ENCODE measurements around the gene LAMC2. TPM values are rescaled to one million over a fixed set of nuclear protein-coding genes. Genes with fewer than 3 reads are reported as not detected.

The LAMC2 gene
- polyA plus RNA-seq, 1 donor (not counting 4 experiments of a cell fraction or from before 2014, with no cell fraction given) = 1,627 TPM

- Histone ChIP-seq H3K4me3 (ENCODE audit: control insufficient read depth in 2 of 3, extremely low read depth in 1 of 3, insufficient read depth in 2 of 3, low read depth in 1 of 3, low read length in 3 of 3) (no peak overlapping the region), H3K79me2 (ENCODE audit: control insufficient read depth, insufficient read depth, low read length) (no peaks in the 10 kb centered on the region), H3K27ac (ENCODE audit: control insufficient read depth, insufficient read depth, low read length) (no peak overlapping the region), H4K20me1 (ENCODE audit: control insufficient read depth, extremely low read depth, insufficient read depth, low read length) (peaks cover 3% of the 10 kb centered on the region), H3K9me1 (ENCODE audit: control insufficient read depth, extremely low read depth, insufficient read depth, low read length) (no peaks in the 10 kb centered on the region), H3K4me1 (ENCODE audit: control insufficient read depth, extremely low read depth, insufficient read depth, low read length) (no peaks in the 10 kb centered on the region), H3K36me3 (ENCODE audit: control insufficient read depth in 2 of 2, extremely low read depth in 1 of 2, insufficient read depth in 2 of 2, low read length in 2 of 2) (peaks cover 31 to 42% of the 10 kb centered on the region in 2 experiments), H3K4me2 (ENCODE audit: control insufficient read depth, extremely low read depth, insufficient read depth, low read depth, low read length) (no peak overlapping the region), H3K27me3 (ENCODE audit: control insufficient read depth, extremely low read depth, insufficient read depth, low read length) (no peaks in the 10 kb centered on the region), H3K9me3 (ENCODE audit: control insufficient read depth, low read depth, low read length) (no peaks in the 10 kb centered on the region), H2AFZ (ENCODE audit: control insufficient read depth, low read length) (no peak overlapping the region), H3K9ac (ENCODE audit: control insufficient read depth, extremely low read depth, insufficient read depth, low read length) (no peak overlapping the region)
- DNase-seq (ENCODE audit: low read depth, low spot score) (no peak), FAIRE-seq (no peak)
- TF ChIP-seq CTCF (optimal IDR thresholded peaks at IDR 0.05 in 1 of 3, IDR thresholded peaks at IDR 0.05 in 1 of 3, conservative IDR thresholded peaks at IDR 0.05 in 1 of 3; ENCODE audit: extremely low read depth in 1 of 3, insufficient read depth in 2 of 3, low read length in 3 of 3) (no peak), EZH2 (IDR thresholded peaks at IDR 0.05; ENCODE audit: low read length) (no peak)
- dilution Hi-C loops (cut with MboI; ENCODE audit: extremely low pct_ligation_motif_present, low sequenced_read_pairs) = no loop called here
Measured at GRCh38 chr1:183244466-183244865, 58.4 kb downstream of the LAMC2 start.

- no peak overlapping the region for H3K27ac ChIP-seq (ENCODE audit: control insufficient read depth, insufficient read depth, low read length)
- FAIRE-seq = no peak
Measured at GRCh38 chr1:183245357-183245756, 59.3 kb downstream of the LAMC2 start.

More at GRCh38 chr1:183245357-183245756, 59.3 kb downstream of the LAMC2 start:
- H3K9me1 ChIP-seq (ENCODE audit: control insufficient read depth, extremely low read depth, insufficient read depth, low read length) = no peaks in the 10 kb centered on the region
- H3K4me3 ChIP-seq (ENCODE audit: control insufficient read depth in 2 of 3, extremely low read depth in 1 of 3, insufficient read depth in 2 of 3, low read depth in 1 of 3, low read length in 3 of 3) = no peak overlapping the region
- no peaks in the 10 kb centered on the region for H3K27me3 ChIP-seq (ENCODE audit: control insufficient read depth, extremely low read depth, insufficient read depth, low read length)
- no peaks in the 10 kb centered on the region for H4K20me1 ChIP-seq (ENCODE audit: control insufficient read depth, extremely low read depth, insufficient read depth, low read length)
- H3K9ac ChIP-seq (ENCODE audit: control insufficient read depth, extremely low read depth, insufficient read depth, low read length) = no peak overlapping the region
- H3K4me2 ChIP-seq (ENCODE audit: control insufficient read depth, extremely low read depth, insufficient read depth, low read depth, low read length) = no peak overlapping the region
- H3K79me2 ChIP-seq (ENCODE audit: control insufficient read depth, insufficient read depth, low read length) = no peaks in the 10 kb centered on the region
- TF ChIP-seq EZH2 (IDR thresholded peaks at IDR 0.05; ENCODE audit: low read length) (no peak), CTCF (optimal IDR thresholded peaks at IDR 0.05 in 1 of 3, IDR thresholded peaks at IDR 0.05 in 1 of 3, conservative IDR thresholded peaks at IDR 0.05 in 1 of 3; ENCODE audit: extremely low read depth in 1 of 3, insufficient read depth in 2 of 3, low read length in 3 of 3) (no peak)
- H3K9me3 ChIP-seq (ENCODE audit: control insufficient read depth, low read depth, low read length) = no peaks in the 10 kb centered on the region
- no peaks in the 10 kb centered on the region for H3K4me1 ChIP-seq (ENCODE audit: control insufficient read depth, extremely low read depth, insufficient read depth, low read length)
- H3K36me3 ChIP-seq (ENCODE audit: control insufficient read depth in 2 of 2, extremely low read depth in 1 of 2, insufficient read depth in 2 of 2, low read length in 2 of 2) = peaks cover 23 to 33% of the 10 kb centered on the region in 2 experiments
- dilution Hi-C loops (cut with MboI; ENCODE audit: extremely low pct_ligation_motif_present, low sequenced_read_pairs) = no loop called here
- H2AFZ ChIP-seq (ENCODE audit: control insufficient read depth, low read length) = no peak overlapping the region
- DNase-seq (ENCODE audit: low read depth, low spot score) = no peak
